GM21423 (cell line): Measurements from ENCODE around the gene AKNA.

Source experiments
- ATAC-seq: cut with Tn5 transposase; IDR thresholded peaks from one replicate; pipeline ENCODE4 v1.9.1; 2021; ENCODE audit warnings: mild to moderate bottlenecking, moderate library complexity; ENCODE audit not compliant: unreplicated experiment

Gene AKNA

GRCh38 chr9:114310471-114311450 lies 77.0 kb downstream of the AKNA start:
- ATAC-seq, result no peak

DNA sequence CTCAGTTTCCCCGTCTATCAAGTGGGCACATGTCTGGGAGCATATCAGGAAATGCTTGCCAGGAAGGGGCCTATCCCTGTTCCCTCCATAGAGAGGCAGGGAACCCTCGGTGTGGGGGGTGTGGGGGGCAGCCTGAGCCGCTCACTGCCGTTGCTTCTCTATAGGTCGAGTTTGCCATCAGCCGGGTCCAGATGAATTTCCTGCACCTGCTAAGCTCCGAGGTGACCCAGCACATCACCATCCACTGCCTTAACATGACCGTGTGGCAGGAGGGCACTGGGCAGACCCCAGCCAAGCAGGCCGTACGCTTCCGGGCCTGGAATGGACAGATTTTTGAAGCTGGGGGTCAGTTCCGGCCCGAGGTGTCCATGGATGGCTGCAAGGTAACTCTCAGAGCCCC lies 78.7 kb downstream of the AKNA start:
- ATAC-seq, result no peak

DNA sequence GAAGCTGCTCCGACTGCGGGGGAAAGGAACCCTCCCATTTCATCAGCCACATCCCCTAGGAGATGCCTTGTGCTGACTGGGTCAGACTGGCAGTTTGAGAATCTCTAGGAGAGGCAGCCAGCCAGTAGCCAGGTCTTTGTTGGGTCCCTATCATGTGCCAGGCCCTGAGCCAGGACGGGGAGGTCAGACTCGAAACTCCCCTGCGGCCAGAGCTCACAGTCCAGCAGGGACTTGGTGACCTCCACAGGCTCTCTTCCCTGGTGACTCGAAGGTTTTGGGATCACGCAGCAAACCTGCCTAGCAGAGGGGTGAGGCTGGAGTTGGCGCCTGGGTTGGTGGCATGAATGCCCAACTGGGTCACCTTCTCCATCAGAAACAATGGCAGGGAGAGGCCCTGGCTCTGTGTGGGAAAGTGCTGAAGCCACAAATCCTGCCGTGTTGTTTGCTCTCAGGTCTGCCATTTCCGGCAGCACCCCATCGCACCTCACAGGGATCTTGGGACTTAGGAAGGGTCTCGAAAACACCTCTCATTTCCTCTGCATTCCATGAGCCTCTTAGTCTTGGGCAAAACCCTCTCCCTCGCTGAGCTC lies 79.3 kb downstream of the AKNA start:
- no peak for ATAC-seq

DNA sequence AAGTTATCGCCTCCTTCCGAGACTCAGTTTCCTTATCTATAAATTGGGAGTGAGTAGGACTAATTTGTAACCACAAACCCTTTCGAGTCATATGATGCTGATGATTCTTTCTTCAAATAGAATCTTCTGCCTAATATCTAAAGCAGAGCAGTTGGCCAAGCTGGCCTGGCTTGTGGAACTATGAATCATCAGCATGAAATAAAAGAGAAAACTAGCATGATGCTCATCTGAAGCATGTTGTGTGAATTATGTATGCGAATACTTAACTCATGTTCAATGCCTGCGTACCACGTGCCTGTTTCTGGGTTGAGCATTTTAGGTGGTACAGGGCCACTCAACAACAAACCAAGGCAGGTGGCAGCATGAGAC lies 79.9 kb downstream of the AKNA start:
- no peak for ATAC-seq

- ATAC-seq, result no peak
Measured at GRCh38 chr9:114304416-114305188, 83.2 kb downstream of the AKNA start.

GRCh38 chr9:114303977-114304376 lies 83.8 kb downstream of the AKNA start:
- no peak for ATAC-seq

DNA sequence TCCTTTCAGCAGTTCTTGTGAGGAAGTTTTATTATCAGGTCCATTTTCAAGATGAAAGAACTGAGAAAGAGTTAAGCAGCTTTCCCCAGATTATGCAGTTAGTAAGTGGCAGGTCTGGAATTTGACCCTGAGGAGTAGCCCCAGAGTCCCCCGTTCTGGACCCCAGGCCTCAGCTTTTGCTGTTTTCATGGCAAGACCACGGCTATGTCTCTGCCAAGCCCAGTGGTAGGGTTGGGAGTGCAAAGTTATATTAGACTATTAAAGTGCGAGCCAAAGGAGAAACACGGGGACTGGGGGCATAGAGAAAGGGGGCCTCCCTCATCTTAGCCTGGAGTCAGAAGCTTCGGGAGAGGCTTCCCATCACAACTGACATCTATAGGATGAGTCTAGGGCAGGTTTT lies 84.2 kb downstream of the AKNA start:
- ATAC-seq, result no peak

DNA sequence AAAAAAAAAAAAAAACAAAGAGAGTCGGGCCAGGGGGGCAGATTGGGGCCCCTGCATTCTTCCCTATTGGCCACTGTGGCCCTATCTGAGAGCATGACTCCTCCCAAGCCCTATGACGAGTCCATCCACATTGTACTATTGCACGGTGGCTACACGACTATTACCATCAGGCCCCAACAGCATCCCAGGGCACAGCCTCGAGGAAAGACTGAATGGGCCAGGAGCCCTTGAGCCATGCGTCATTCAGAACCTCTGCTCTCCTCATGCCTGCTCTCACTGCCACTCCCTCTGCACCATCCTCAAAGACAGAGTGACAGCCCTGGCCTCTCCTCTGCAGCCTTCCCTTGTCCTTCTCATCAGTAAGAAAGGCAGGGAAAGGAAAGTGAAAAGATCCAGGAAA lies 85.1 kb downstream of the AKNA start:
- ATAC-seq, result no peak

GRCh38 chr9:114301798-114302565 lies 85.8 kb downstream of the AKNA start:
- no peak for ATAC-seq

GRCh38 chr9:114300846-114301797 lies 86.7 kb downstream of the AKNA start:
- no peak for ATAC-seq

DNA sequence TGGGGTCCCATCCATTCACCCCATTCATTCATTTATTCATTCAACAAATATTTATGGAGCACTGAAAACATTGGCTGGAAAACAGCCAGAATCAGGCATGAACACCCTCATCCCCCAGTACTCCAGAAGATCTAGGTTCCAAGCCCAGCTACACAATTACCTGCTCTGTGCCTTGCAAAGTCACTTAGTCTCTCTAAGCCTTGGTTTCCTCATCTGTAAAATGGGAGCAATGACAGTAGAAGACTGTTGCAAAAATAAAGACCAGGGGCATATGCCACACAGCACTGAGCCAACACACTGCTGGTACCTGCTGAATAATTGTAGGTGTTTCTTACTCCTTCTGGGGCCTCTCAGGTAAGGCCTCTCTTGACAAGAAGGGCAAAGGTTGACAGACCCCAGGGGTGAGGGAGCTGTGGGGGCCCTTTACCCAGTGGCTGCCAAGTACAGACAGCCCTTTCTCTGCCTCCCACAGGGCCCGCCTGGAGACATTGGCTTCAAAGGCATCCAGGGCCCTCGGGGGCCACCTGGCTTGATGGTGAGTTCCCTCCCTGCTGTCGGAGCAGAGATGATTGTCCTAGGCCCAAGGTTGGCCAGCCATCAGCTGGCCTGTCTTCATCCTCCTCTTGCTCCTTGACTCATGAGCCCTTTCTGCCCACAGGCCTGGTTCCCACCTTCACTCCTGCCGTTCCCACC lies 87.5 kb downstream of the AKNA start:
- ATAC-seq, result no peak

GRCh38 chr9:114299286-114300152 lies 88.3 kb downstream of the AKNA start:
- ATAC-seq, result no peak

GRCh38 chr9:114296338-114296737 lies 91.4 kb downstream of the AKNA start:
- ATAC-seq, result no peak

- ATAC-seq, result no peak
Measured at GRCh38 chr9:114294664-114295063, 93.1 kb downstream of the AKNA start.

DNA sequence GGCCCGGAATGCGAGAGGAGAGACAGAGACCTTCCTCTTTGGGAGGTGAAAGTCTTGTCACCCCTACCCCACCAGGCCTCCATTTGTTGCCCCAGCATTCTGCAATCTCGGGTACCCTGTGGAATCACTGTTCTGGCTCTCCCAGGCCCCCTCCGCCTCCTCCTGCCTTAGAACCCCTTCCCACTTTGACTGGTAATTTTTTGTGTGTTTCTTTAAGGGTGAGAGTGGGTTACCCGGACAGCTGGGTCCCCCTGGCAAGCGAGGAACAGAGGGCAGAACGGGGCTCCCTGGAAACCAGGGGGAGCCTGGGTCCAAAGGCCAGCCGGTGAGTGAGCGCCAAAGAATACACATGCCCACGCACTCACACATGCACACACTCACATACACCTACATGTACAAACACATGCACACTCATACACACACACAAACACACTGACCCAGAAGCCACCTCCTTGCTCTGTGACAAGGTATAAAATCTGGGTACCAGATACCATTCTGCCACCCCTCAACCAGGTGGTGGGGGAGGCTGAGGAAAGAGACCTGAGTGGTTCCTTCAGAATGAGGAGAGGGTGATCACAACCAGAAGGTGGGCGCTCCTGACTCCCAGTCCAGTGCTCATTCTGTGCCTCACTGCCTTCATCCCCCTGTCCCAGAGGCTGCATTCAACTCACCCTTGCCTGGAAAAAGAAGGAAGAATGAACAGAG lies 95.7 kb downstream of the AKNA start:
- ATAC-seq, result no peak

- no peak for ATAC-seq
Measured at GRCh38 chr9:114291064-114291474, 96.7 kb downstream of the AKNA start.

GRCh38 chr9:114290561-114290986 lies 97.2 kb downstream of the AKNA start:
- ATAC-seq, result no peak
